T follicular helper cell (primary cell): ENCODE measurements around the gene DYNLL1.
"Not testable (repeated sequence)": the region's sequence is repeated elsewhere in the genome, so short reads cannot be mapped to it uniquely, and the experiment has no call there.

ENCODE experiments used
- DNase-seq: peaks from one replicate; pipeline ENCODE4 v3.0.0-alpha.2; 2020; ENCODE audit warnings: low read depth

DYNLL1 gene

GRCh38 chr12:120474616-120474960 lies 21.3 kb upstream of the DYNLL1 start:
- DNase-seq: no peak

GRCh38 chr12:120475643-120476042 lies 20.3 kb upstream of the DYNLL1 start:
- no peak for DNase-seq

- no peak for DNase-seq
These were observed 16.5 kb upstream of the DYNLL1 start for GRCh38 chr12:120479458-120479857.

- DNase-seq: no peak
These were observed 15.7 kb upstream of the DYNLL1 start for GRCh38 chr12:120480211-120480610.

- no peak for DNase-seq
These were observed 14.7 kb upstream of the DYNLL1 start for GRCh38 chr12:120481022-120481767.

GRCh38 chr12:120483621-120484020 lies 12.3 kb upstream of the DYNLL1 start:
- no peak for DNase-seq

- DNase-seq: no peak
These were observed 9.7 kb upstream of the DYNLL1 start for GRCh38 chr12:120485961-120486881.

- not testable (repeated sequence) for DNase-seq
These were observed 8.4 kb upstream of the DYNLL1 start for GRCh38 chr12:120487552-120487951.

- DNase-seq: no peak
These were observed 7.8 kb upstream of the DYNLL1 start for GRCh38 chr12:120488057-120488640.

GRCh38 chr12:120489018-120489417 lies 6.9 kb upstream of the DYNLL1 start:
- no peak for DNase-seq

GRCh38 chr12:120490325-120490724 lies 5.6 kb upstream of the DYNLL1 start:
- DNase-seq: no peak

- DNase-seq: no peak
These were observed 4.9 kb upstream of the DYNLL1 start for GRCh38 chr12:120490833-120491512.

- DNase-seq: no peak
These were observed 655 bp upstream of the DYNLL1 start for GRCh38 chr12:120495186-120495730.

GRCh38 chr12:120496413-120497340 lies 764 bp downstream of the DYNLL1 start:
- DNase-seq: peak; percentile 40

GRCh38 chr12:120497524-120498150 lies 1.7 kb downstream of the DYNLL1 start:
- DNase-seq: no peak

GRCh38 chr12:120498870-120499515 lies 3.1 kb downstream of the DYNLL1 start:
- no peak for DNase-seq

GRCh38 chr12:120500581-120500980 lies 4.7 kb downstream of the DYNLL1 start:
- DNase-seq: no peak

- DNase-seq: no peak
These were observed 8.7 kb downstream of the DYNLL1 start for GRCh38 chr12:120504587-120504986.

GRCh38 chr12:120508537-120508936 lies 12.6 kb downstream of the DYNLL1 start:
- DNase-seq: no peak

GRCh38 chr12:120514002-120514401 lies 18.1 kb downstream of the DYNLL1 start:
- DNase-seq: no peak
